ENCODE data around the gene DCLK2.
A peak's percentile ranks its signal among the peaks of the same experiment; 100 is the strongest.

DCLK2 gene

DNA sequence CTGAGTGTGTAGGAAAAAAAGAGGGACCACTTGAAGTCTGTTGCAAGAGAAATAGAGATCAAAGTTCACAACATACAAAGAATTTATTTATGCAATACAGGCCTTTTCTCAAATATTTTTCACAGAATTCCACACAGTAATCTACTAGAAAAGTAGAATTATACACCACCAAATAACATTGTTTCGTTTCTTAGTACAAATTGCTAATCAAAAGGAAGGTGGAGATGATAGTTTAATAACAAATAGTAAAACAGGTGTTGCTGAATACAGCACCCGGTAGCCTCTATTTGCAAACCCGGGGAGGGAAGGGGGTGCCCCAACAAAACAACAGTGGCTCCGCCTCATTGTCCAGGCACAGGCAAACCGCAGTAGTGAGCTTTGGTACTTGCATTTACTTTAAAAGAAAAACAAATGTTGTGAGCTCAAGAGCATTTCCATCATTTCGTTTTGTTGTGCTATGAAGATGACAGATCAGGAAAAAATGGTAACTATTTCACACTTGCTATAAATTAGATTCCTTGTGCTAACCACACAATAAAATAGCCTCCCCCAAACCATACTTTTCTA, 186.4 kb downstream of the DCLK2 start:
- no peak overlapping the region for H3K27ac ChIP-seq
- H3K27me3 ChIP-seq = no peaks in the 10 kb centered on the region
- no peak overlapping the region for H3K4me2 ChIP-seq
- TF ChIP-seq Cebpa-rat (IDR thresholded peaks at IDR 0.05) = no peak
- no peaks in the 10 kb centered on the region for H3K9me3 ChIP-seq (replicated peaks in 1 of 11)
- H3K9ac ChIP-seq = no peak overlapping the region
- H3K36me3 ChIP-seq = peaks cover 0 to 28% (median 15%) of the 10 kb centered on the region in 11 experiments; a peak in 13 of 22 replicates
- H3K4me1 ChIP-seq = no peaks in the 10 kb centered on the region
- H3K4me3 ChIP-seq = no peak overlapping the region
- H4K20me1 ChIP-seq = no peaks in the 10 kb centered on the region

DNA sequence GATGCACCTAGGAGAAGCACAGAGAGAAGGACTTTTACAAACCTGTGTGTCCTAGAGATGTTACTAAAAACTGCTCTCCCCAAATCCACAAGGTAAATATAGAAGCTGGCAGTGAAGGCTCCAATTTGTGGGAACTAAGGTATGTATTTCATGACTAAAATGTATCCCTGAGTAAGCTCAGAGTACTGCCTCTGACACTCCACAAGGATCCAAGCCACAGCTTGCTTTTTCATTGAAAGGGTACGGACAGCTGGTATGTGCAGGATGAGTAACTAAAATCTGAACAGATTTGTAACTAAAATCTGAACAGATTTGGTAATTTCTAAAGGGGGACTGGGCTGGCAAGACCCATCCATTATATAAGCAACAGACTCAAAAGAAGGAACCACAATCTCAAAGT, 187.6 kb downstream of the DCLK2 start:
- Histone ChIP-seq H3K4me2 (no peak overlapping the region), H3K4me1 (no peaks in the 10 kb centered on the region), H4K20me1 (no peaks in the 10 kb centered on the region), H3K27ac (no peak overlapping the region), H3K4me3 (no peak overlapping the region), H3K36me3 (peaks cover 0 to 38% (median 20%) of the 10 kb centered on the region in 11 experiments; a peak in 14 of 22 replicates), H3K9ac (no peak overlapping the region), H3K27me3 (no peaks in the 10 kb centered on the region), H3K9me3 (replicated peaks in 1 of 11) (peaks cover 0 to 3% (median 1%) of the 10 kb centered on the region in 11 experiments; a peak in 8 of 22 replicates)
- no peak for TF ChIP-seq Cebpa-rat (IDR thresholded peaks at IDR 0.05)

DNA sequence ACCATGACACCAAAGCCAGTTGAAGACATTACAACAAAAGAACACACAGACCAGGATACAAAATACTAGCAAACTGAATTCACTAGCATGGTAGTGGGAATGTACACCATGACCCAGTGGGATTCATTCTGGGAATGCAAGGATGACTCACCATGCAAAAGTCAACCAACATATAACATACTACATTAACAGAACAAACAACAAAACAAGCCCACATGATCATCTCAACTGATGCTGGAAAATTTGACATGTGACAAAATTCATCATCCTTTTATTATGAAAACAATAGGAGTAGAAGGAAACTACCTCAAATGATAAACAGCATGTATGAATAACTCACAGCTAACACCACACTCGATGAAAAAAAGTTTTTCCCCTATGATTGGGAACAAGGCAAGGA, 190.2 kb downstream of the DCLK2 start:
- Histone ChIP-seq H3K9me3 (replicated peaks in 1 of 11) (peaks cover 0 to 22% (median 6%) of the 10 kb centered on the region in 11 experiments; a peak in 13 of 22 replicates), H3K4me3 (no peak overlapping the region), H3K36me3 (peaks cover 4 to 39% (median 20%) of the 10 kb centered on the region in 11 experiments; a peak in 15 of 22 replicates), H3K4me1 (no peaks in the 10 kb centered on the region), H3K4me2 (no peak overlapping the region), H3K27me3 (no peaks in the 10 kb centered on the region), H4K20me1 (no peaks in the 10 kb centered on the region), H3K9ac (no peak overlapping the region), H3K27ac (no peak overlapping the region)
- TF ChIP-seq Cebpa-rat (IDR thresholded peaks at IDR 0.05) = no peak

DNA sequence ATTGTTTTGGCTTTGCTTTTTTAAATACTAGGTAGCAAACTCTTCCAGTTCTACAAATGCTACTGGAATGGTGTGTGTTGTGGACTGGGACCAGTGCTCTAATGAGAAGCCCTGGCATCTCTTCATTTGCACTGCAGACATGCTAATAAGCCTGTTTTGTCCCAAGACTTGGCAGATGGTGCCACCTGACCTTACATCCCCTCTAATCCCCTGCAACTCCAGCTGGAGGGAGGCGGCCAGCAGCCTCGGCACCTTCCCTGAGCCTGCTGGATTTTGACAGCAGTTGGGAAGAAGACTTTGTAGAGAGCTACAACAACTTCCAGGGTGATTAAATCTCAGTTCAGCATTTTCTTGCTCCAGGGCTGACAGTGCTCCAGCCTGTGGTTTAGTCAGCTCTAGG, 200.0 kb downstream of the DCLK2 start:
- Histone ChIP-seq H3K4me3 (no peak overlapping the region), H3K4me2 (0 out of 22 replicates have a peak overlapping the region, but pooled peaks of 2 of the 11 experiments have one; percentile 13 to 79), H3K27ac (no peak overlapping the region), H3K27me3 (no peaks in the 10 kb centered on the region), H3K36me3 (0 out of 22 replicates have a peak, but pooled peaks cover 0 to 6% (median 0%) of the 10 kb centered on the region in 11 experiments), H3K4me1 (peaks cover 12 to 50% (median 43%) of the 10 kb centered on the region in 10 experiments), H3K9ac (no peak overlapping the region), H3K9me3 (replicated peaks in 1 of 11) (peaks cover 0 to 4% (median 0%) of the 10 kb centered on the region in 11 experiments; a peak in 3 of 22 replicates), H4K20me1 (no peaks in the 10 kb centered on the region)
- TF ChIP-seq Cebpa-rat (IDR thresholded peaks at IDR 0.05) = no peak

DNA sequence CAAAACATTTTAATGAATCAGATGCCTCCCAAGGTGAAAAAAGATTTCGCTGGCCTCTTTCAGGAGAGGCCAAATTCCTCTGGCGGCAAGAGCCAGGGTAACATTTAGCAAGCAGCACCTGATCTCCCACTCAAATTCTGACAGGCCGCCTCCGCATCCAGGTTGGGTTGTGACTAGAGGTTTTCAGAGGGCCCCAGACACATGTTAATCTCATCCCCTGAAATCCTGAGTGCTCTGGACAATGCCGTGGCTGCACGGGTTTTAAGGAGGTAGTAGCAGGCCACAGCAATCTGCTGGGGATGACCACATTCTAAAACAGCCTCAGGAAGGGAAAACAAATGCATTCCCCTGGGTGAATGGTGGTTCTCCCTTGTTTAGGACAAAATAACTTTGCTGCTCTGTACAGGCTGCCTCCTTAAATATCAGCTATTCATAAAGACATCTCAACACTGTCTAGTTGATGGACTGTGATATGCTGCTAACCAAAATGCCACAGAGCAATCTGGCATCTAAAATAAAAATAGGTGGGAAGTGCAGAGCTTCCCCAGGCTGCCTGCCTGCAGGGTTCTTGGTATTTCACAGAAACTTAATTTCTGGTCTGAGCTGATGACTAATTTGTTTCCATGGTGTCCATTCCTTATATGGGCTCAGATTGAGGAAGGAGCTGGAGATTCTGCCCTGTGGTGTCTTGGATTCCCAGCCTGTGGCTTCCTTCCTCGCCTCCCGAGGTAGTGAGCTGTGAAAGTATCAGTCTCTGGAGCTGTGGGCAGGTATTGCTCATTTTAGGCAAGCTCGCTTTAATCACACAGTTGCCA, 202.0 kb downstream of the DCLK2 start:
- Histone ChIP-seq H3K9ac (peak overlapping the region in 6 of 11 experiments; percentile 5 to 44 (median 34); a peak in 11 of 22 replicates), H3K36me3 (0 out of 22 replicates have a peak, but pooled peaks cover 0 to 6% (median 0%) of the 10 kb centered on the region in 11 experiments), H3K27me3 (no peaks in the 10 kb centered on the region), H3K4me3 (peak overlapping the region in 1 of 10 experiments; percentile 6; a peak in 2 of 20 replicates), H3K4me1 (peaks cover 12 to 51% (median 45%) of the 10 kb centered on the region in 10 experiments), H4K20me1 (no peaks in the 10 kb centered on the region), H3K9me3 (replicated peaks in 1 of 11) (peaks cover 0 to 4% (median 0%) of the 10 kb centered on the region in 11 experiments; a peak in 3 of 22 replicates), H3K27ac (peak overlapping the region in 6 of 11 experiments; percentile 2 to 51 (median 6); a peak in 6 of 22 replicates), H3K4me2 (peak overlapping the region; percentile 38 to 89 (median 76))
- no peak for TF ChIP-seq Cebpa-rat (IDR thresholded peaks at IDR 0.05)

DNA sequence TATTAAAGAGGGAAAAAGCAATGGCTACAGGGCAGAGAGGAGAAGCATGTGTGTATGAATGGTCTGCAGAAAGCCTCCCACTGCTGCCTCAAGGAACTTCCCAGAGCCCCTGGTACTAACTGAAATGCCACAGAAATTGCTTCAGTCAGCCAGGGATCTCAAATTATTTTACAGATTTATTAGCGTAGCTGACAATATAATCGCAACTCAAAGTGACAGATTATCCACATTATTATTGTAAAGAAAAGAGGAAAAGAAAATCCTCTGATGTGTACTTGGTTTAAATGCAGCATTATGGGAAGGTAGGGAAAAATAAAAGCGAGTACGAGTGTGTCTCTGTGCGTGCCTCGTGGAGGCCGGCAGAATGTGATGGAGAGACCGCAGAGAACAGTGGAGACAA, 202.7 kb downstream of the DCLK2 start:
- no peak overlapping the region for H3K4me3 ChIP-seq
- no peaks in the 10 kb centered on the region for H4K20me1 ChIP-seq
- no peaks in the 10 kb centered on the region for H3K27me3 ChIP-seq
- peak overlapping the region in 2 of 11 experiments; percentile 4 to 26; a peak in 2 of 22 replicates for H3K27ac ChIP-seq
- H3K36me3 ChIP-seq = 0 out of 22 replicates have a peak, but pooled peaks cover 0 to 6% (median 0%) of the 10 kb centered on the region in 11 experiments
- H3K4me1 ChIP-seq = peaks cover 12 to 51% (median 45%) of the 10 kb centered on the region in 10 experiments
- H3K4me2 ChIP-seq = peak overlapping the region; percentile 38 to 89 (median 76)
- TF ChIP-seq Cebpa-rat (IDR thresholded peaks at IDR 0.05) = no peak
- H3K9ac ChIP-seq = no peak overlapping the region
- peaks cover 0 to 4% (median 0%) of the 10 kb centered on the region in 11 experiments; a peak in 3 of 22 replicates for H3K9me3 ChIP-seq (replicated peaks in 1 of 11)

DNA sequence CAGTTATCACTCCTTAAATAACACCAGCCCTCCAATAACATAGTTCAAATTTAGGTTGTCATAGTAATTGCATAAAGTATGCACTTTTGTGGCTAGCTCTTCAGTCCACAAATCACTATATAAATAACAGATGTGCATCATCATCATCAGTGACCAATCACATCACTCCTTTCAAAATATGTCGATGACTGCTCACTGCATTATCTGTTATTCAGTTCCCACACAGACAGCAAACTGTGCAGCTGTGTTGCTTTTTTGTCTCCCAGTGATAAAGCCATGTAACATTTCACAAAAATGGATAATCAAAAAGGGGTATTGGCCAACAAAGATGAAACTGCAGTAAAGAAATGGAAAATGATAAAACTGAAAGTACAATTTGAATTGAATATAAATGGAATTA, 205.4 kb downstream of the DCLK2 start:
- Histone ChIP-seq H3K4me1 (peaks cover 12 to 49% (median 44%) of the 10 kb centered on the region in 10 experiments), H3K9ac (no peak overlapping the region), H4K20me1 (no peaks in the 10 kb centered on the region), H3K36me3 (0 out of 22 replicates have a peak, but pooled peaks cover 0 to 4% (median 0%) of the 10 kb centered on the region in 11 experiments), H3K9me3 (replicated peaks in 1 of 11) (no peaks in the 10 kb centered on the region), H3K27ac (no peak overlapping the region), H3K4me2 (no peak overlapping the region), H3K27me3 (no peaks in the 10 kb centered on the region), H3K4me3 (no peak overlapping the region)
- TF ChIP-seq Cebpa-rat (IDR thresholded peaks at IDR 0.05) = no peak

DNA sequence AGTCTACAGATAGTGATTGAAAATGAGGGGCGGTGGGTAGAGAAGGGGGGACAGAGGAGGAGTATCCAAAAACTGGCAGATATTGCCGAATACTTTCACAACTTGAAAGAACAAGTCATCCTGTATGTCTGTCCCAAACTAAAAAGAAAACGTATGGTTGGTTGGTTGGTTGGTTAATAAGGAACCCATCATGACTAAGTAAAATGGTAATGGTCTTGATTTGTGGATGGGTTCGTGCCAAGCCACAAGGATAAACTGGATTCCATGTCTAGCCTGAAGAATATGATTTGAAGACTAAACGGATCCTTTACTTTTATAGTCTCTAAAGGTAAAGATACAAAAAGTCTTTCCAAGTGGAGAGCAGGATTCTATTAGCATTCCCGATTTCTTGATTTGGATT, 208.4 kb downstream of the DCLK2 start:
- no peaks in the 10 kb centered on the region for H4K20me1 ChIP-seq

More for the DNA sequence above, 208.4 kb downstream of the DCLK2 start:
- Histone ChIP-seq H3K27me3 (no peaks in the 10 kb centered on the region), H3K36me3 (0 out of 22 replicates have a peak, but pooled peaks cover 0 to 4% (median 0%) of the 10 kb centered on the region in 11 experiments), H3K27ac (no peak overlapping the region), H3K4me3 (no peak overlapping the region), H3K9ac (no peak overlapping the region), H3K4me2 (no peak overlapping the region), H3K9me3 (replicated peaks in 1 of 11) (no peaks in the 10 kb centered on the region; a peak in 1 of 22 replicates), H3K4me1 (peaks cover 0 to 34% (median 28%) of the 10 kb centered on the region in 10 experiments; a peak in 17 of 20 replicates)
- no peak for TF ChIP-seq Cebpa-rat (IDR thresholded peaks at IDR 0.05)
